ENCODE data around the gene GCC2. TPM values are rescaled to one million over a fixed set of nuclear protein-coding genes. Genes with fewer than 3 reads are reported as not detected.
A peak's percentile ranks its signal among the peaks of the same experiment; 100 is the strongest.

Gene GCC2
- total RNA-seq, 3 donors from 2014 or later (not counting 1 experiment from before 2014, with no cell fraction given), result 84.8 to 110 (median 89.6) TPM

DNA sequence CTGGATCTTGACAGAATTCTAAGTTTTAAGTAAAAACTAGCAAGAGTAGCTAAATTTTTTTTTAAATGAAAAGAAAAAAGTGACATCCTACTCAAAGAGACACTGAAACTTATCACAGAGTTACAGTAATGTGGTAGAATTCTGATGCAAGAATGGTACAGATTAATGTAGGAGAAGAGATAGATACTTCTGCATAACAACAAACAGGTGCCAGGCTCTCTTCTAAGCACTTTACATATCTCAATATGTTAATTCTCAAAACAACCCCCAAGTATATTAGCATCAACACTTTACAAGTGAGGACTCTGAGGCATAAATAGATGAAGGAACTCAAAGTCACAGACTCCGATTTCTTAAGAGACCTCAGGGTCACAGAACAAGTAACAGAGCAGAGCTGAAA lies 28.1 kb downstream of the GCC2 start:
- Histone ChIP-seq H3K27ac (ENCODE audit: low read length) (no peak overlapping the region), H3K4me3 (ENCODE audit: low read length) (no peak overlapping the region), H3K4me1 (ENCODE audit: control insufficient read depth, insufficient read depth, low read length) (no peaks in the 10 kb centered on the region), H3K27me3 (ENCODE audit: control insufficient read depth, insufficient read depth, low read length) (no peaks in the 10 kb centered on the region), H3K36me3 (ENCODE audit: control insufficient read depth, insufficient read depth, low read length) (peaks cover 79% of the 10 kb centered on the region), H3K9me3 (ENCODE audit: control insufficient read depth, insufficient read depth, low read length) (no peaks in the 10 kb centered on the region)
- intact Hi-C loops (cut with micrococcal nuclease), result no loop called here
- Mint-ChIP-seq H3K27ac (peak overlapping the region; percentile 14 to 41), H3K4me1 (peaks cover 0 to 4% of the 10 kb centered on the region in 2 donors), H3K36me3 (peaks cover 48% of the 10 kb centered on the region), H3K4me3 (no peak overlapping the region), H3K27me3 (ENCODE audit: low read depth in 2 of 2) (no peaks in the 10 kb centered on the region), H3K9me3 (no peaks in the 10 kb centered on the region)
- DNase-seq, result no peak
- TF ChIP-seq, protein P1, sequence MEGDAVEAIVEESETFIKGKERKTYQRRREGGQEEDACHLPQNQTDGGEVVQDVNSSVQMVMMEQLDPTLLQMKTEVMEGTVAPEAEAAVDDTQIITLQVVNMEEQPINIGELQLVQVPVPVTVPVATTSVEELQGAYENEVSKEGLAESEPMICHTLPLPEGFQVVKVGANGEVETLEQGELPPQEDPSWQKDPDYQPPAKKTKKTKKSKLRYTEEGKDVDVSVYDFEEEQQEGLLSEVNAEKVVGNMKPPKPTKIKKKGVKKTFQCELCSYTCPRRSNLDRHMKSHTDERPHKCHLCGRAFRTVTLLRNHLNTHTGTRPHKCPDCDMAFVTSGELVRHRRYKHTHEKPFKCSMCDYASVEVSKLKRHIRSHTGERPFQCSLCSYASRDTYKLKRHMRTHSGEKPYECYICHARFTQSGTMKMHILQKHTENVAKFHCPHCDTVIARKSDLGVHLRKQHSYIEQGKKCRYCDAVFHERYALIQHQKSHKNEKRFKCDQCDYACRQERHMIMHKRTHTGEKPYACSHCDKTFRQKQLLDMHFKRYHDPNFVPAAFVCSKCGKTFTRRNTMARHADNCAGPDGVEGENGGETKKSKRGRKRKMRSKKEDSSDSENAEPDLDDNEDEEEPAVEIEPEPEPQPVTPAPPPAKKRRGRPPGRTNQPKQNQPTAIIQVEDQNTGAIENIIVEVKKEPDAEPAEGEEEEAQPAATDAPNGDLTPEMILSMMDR (IDR thresholded peaks at IDR 0.05), result no peak
- WGBS (ENCODE audit: insufficient coverage), result 100% methylated on average over 1 of the region's 1 CpG
- ATAC-seq, result no peak

DNA sequence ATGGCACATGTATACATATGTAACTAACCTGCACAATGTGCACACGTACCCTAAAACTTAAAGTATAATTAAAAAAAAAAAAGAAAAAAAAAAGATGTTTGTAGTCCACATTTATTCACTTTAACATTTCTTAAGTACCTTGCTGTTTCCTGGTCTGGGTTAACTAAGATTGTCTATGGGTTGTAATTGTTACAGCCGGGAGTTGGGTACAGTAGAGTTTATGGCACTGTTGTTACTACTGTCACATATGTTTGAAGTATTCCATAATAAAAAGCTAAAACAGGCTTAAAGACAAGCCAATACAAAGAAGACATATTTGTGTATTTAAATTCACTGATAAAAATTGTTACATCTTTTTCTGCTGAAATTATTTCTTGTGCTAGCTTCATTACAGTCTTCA lies 36.2 kb downstream of the GCC2 start:
- no peak for ATAC-seq
- Mint-ChIP-seq H3K4me1 (no peaks in the 10 kb centered on the region), H3K27ac (no peak overlapping the region), H3K9me3 (no peaks in the 10 kb centered on the region), H3K4me3 (no peak overlapping the region), H3K36me3 (peaks cover 21% of the 10 kb centered on the region), H3K27me3 (ENCODE audit: low read depth in 2 of 2) (no peaks in the 10 kb centered on the region)
- no peaks in the 10 kb centered on the region for H3K27me3 ChIP-seq (ENCODE audit: control insufficient read depth, insufficient read depth, low read length)
- H3K27ac ChIP-seq (ENCODE audit: low read length), result no peak overlapping the region
- H3K36me3 ChIP-seq (ENCODE audit: control insufficient read depth, insufficient read depth, low read length), result peaks cover 76% of the 10 kb centered on the region
- H3K4me3 ChIP-seq (ENCODE audit: low read length), result no peak overlapping the region
- H3K4me1 ChIP-seq (ENCODE audit: control insufficient read depth, insufficient read depth, low read length), result no peaks in the 10 kb centered on the region
- TF ChIP-seq, protein P1 (IDR thresholded peaks at IDR 0.05), result no peak
- WGBS (ENCODE audit: insufficient coverage), result no CpG with 5 or more reads among the region's 2 CpGs
- no peak for DNase-seq
- H3K9me3 ChIP-seq (ENCODE audit: control insufficient read depth, insufficient read depth, low read length), result no peaks in the 10 kb centered on the region
- intact Hi-C loops (cut with micrococcal nuclease), result no loop called here

DNA sequence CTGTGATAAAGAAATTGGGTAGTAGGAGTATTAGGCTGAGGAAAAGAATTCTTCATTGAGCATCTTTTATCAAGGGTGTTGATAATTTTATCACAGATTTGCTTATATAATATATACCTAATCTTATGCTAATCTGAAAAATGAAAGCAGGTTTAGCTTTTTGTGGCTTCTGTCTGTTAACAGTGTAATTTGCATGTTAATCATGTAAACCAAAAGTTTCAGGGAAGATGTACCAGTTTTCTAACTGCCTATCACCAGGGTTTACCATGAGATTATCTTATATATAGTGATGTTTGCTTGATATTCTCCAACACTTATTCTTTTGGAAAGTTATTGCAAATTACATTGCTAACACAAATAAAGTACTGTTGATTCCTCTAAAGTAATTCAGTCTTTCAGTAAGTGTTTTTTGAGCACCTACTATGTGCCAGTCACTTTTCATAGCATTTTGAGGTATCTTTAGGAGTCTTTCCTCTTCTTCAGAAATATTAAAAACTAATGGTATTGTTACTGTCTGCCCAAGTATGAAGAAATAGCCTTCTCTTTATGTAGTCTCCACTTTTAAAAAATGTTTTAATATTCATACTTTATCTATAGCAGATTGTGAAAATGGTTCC lies 41.6 kb downstream of the GCC2 start:
- no peak overlapping the region for H3K4me3 ChIP-seq (ENCODE audit: low read length)
- no peak overlapping the region for H3K27ac ChIP-seq (ENCODE audit: low read length)
- Mint-ChIP-seq H3K4me1 (no peaks in the 10 kb centered on the region), H3K36me3 (peaks cover 12% of the 10 kb centered on the region), H3K9me3 (no peaks in the 10 kb centered on the region), H3K27me3 (ENCODE audit: low read depth in 2 of 2) (no peaks in the 10 kb centered on the region), H3K27ac (no peak overlapping the region), H3K4me3 (no peak overlapping the region)
- intact Hi-C loops (cut with micrococcal nuclease), result no loop called here
- H3K27me3 ChIP-seq (ENCODE audit: control insufficient read depth, insufficient read depth, low read length), result no peaks in the 10 kb centered on the region
- DNase-seq (no peak), ATAC-seq (no peak)
- TF ChIP-seq, protein P1 (IDR thresholded peaks at IDR 0.05), result no peak
- H3K9me3 ChIP-seq (ENCODE audit: control insufficient read depth, insufficient read depth, low read length), result no peaks in the 10 kb centered on the region
- peaks cover 69% of the 10 kb centered on the region for H3K36me3 ChIP-seq (ENCODE audit: control insufficient read depth, insufficient read depth, low read length)
- no peaks in the 10 kb centered on the region for H3K4me1 ChIP-seq (ENCODE audit: control insufficient read depth, insufficient read depth, low read length)

DNA sequence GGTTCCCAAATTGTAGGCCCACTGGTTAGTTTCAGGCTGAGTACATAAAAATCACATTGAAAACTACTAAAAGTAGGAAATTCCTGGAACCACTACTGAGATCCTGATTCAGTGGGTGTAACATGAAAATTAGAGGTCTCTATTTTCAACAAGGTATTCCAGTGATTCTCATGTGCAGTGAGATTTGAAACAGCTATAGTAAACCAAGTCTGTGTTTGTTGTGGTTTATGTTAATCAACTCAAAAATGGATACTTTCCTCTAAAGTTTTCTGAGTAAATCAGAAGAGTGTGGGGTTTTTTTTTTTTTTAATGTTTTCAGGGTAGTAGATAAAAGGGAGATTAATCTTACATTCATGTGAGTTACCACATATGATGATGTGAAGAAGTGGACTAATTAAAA lies 42.8 kb downstream of the GCC2 start:
- no peak overlapping the region for H3K27ac Mint-ChIP-seq
- no peaks in the 10 kb centered on the region for H3K9me3 Mint-ChIP-seq
- TF ChIP-seq, protein P1 (IDR thresholded peaks at IDR 0.05), result no peak
- H3K36me3 Mint-ChIP-seq, result peaks cover 12% of the 10 kb centered on the region
- Histone ChIP-seq H3K9me3 (ENCODE audit: control insufficient read depth, insufficient read depth, low read length) (no peaks in the 10 kb centered on the region), H3K4me1 (ENCODE audit: control insufficient read depth, insufficient read depth, low read length) (no peaks in the 10 kb centered on the region), H3K27me3 (ENCODE audit: control insufficient read depth, insufficient read depth, low read length) (no peaks in the 10 kb centered on the region), H3K4me3 (ENCODE audit: low read length) (no peak overlapping the region), H3K36me3 (ENCODE audit: control insufficient read depth, insufficient read depth, low read length) (peaks cover 58% of the 10 kb centered on the region), H3K27ac (ENCODE audit: low read length) (no peak overlapping the region)
- intact Hi-C loops (cut with micrococcal nuclease), result no loop called here
- H3K27me3 Mint-ChIP-seq (ENCODE audit: low read depth in 2 of 2), result no peaks in the 10 kb centered on the region
- ATAC-seq (no peak), DNase-seq (no peak)
- no peak overlapping the region for H3K4me3 Mint-ChIP-seq
- no peaks in the 10 kb centered on the region for H3K4me1 Mint-ChIP-seq
